Stimulated activated CD4-positive, alpha-beta T cell treated with anti-CD3 and anti-CD28 coated beads, Interleukin-2, amount 100 ng/mL, for 4 hours (primary cell): Measurements from ENCODE around the gene ATP6V1G3.
"Not testable (repeated sequence)": the region's sequence is repeated elsewhere in the genome, so short reads cannot be mapped to it uniquely, and the experiment has no call there.

Source experiments
- DNase-seq: peaks from one replicate; pipeline ENCODE4 v3.0.0-alpha.2; 2020; ENCODE audit warnings: low read depth

ATP6V1G3 gene

GRCh38 chr1:198540580-198540979 lies at the start of gene ATP6V1G3:
TSS of gene ATP6V1G3 (minus strand) at chr1:198540680. CDS start at chr1:198540650, 30 bp downstream.
- DNase-seq: no peak

- DNase-seq: no peak
Observed at GRCh38 chr1:198588845-198589244, 48.4 kb upstream of the ATP6V1G3 start.

GRCh38 chr1:198584163-198584562 lies 43.7 kb upstream of the ATP6V1G3 start:
- DNase-seq: no peak

GRCh38 chr1:198583209-198583802 lies 42.8 kb upstream of the ATP6V1G3 start:
- not testable (repeated sequence) for DNase-seq

- no peak for DNase-seq
Observed at GRCh38 chr1:198577444-198577843, 37.0 kb upstream of the ATP6V1G3 start.

GRCh38 chr1:198575798-198576641 lies 35.5 kb upstream of the ATP6V1G3 start:
- DNase-seq: no peak

- DNase-seq: no peak
Observed at GRCh38 chr1:198575292-198575691, 34.8 kb upstream of the ATP6V1G3 start.

GRCh38 chr1:198574325-198574724 lies 33.8 kb upstream of the ATP6V1G3 start:
- no peak for DNase-seq

- DNase-seq: no peak
Observed at GRCh38 chr1:198564716-198565115, 24.2 kb upstream of the ATP6V1G3 start.

GRCh38 chr1:198564157-198564556 lies 23.7 kb upstream of the ATP6V1G3 start:
- DNase-seq: no peak

- DNase-seq: no peak
Observed at GRCh38 chr1:198563583-198563982, 23.1 kb upstream of the ATP6V1G3 start.

- no peak for DNase-seq
Observed at GRCh38 chr1:198560161-198560560, 19.7 kb upstream of the ATP6V1G3 start.

GRCh38 chr1:198559362-198559761 lies 18.9 kb upstream of the ATP6V1G3 start:
- no peak for DNase-seq

- no peak for DNase-seq
Observed at GRCh38 chr1:198558402-198558801, 17.9 kb upstream of the ATP6V1G3 start.

GRCh38 chr1:198556971-198557370 lies 16.5 kb upstream of the ATP6V1G3 start:
- DNase-seq: peak; percentile 37

GRCh38 chr1:198552668-198553416 lies 12.4 kb upstream of the ATP6V1G3 start:
- no peak for DNase-seq

- no peak for DNase-seq
Observed at GRCh38 chr1:198550941-198551524, 10.6 kb upstream of the ATP6V1G3 start.

GRCh38 chr1:198549866-198550265 lies 9.4 kb upstream of the ATP6V1G3 start:
- no peak for DNase-seq

GRCh38 chr1:198548890-198549289 lies 8.4 kb upstream of the ATP6V1G3 start:
- no peak for DNase-seq

GRCh38 chr1:198545156-198545555 lies 4.7 kb upstream of the ATP6V1G3 start:
- DNase-seq: no peak

GRCh38 chr1:198544265-198544664 lies 3.8 kb upstream of the ATP6V1G3 start:
- DNase-seq: no peak

- DNase-seq: no peak
Observed at GRCh38 chr1:198543670-198544260, 3.3 kb upstream of the ATP6V1G3 start.
